IMR-90 (cell line): ENCODE data around the gene ALK. TPM values are rescaled to one million over a fixed set of nuclear protein-coding genes. Genes with fewer than 3 reads are reported as not detected.

ENCODE experiments used
- ATAC-seq: fragments of 200-7000 bp; cut with Tn5 transposase; 2 replicates; pipeline ENCODE4 v1.9.1; 2020; ENCODE audit warnings: low read depth, mild to moderate bottlenecking, moderate library complexity
- BruUV-seq: library from RNA; stranded (reverse); fragments of 400-500 nt; replicated peaks from 2 replicates; lab custom pipeline; 2021; lab: Mats Ljungman, UMichigan
- CTCF ChIA-PET: fragments of 300-600 bp; formaldehyde crosslinking; extraction: SDS; loops from one replicate; lab custom pipeline; 2021; ENCODE audit warnings: antibody characterized with exemption; lab: Yijun Ruan, JAX
- POLR2A ChIA-PET: fragments of 300-600 bp; sonication (Branson Sonifier 250); formaldehyde crosslinking; loops from one replicate; lab custom pipeline; 2022; ENCODE audit warnings: antibody characterized with exemption; ENCODE audit not compliant: unreplicated experiment; lab: Charles Lee
- DNase-seq: peaks from one replicate; pipeline ENCODE4 v3.0.0; 2013
- H2AFZ ChIP-seq: replicated peaks from 2 replicates; pipeline ENCODE3; 2013; ENCODE audit warnings: low read length, mild to moderate bottlenecking; ENCODE audit not compliant: poor library complexity
- H2AK5ac ChIP-seq: 2 replicates; pipeline ENCODE4 v1.6.1; 2013; ENCODE audit warnings: low read depth, low read length, inconsistent platforms
- H2AK9ac ChIP-seq: replicated peaks from 2 replicates; pipeline ENCODE3; 2013; ENCODE audit warnings: mild to moderate bottlenecking, low read depth, low read length, moderate library complexity; ENCODE audit not compliant: poor library complexity
- H2BK120ac ChIP-seq: 2 replicates; pipeline ENCODE4 v1.6.1; 2013; ENCODE audit warnings: low read depth, low read length, inconsistent platforms
- H2BK15ac ChIP-seq: 3 replicates; pipeline ENCODE4 v1.6.1; 2013; ENCODE audit warnings: low read depth, low read length, inconsistent platforms
- H2BK20ac ChIP-seq: 2 replicates; pipeline ENCODE4 v1.6.1; 2013; ENCODE audit warnings: low read depth, mild to moderate bottlenecking, inconsistent platforms, low read length, moderate library complexity
- H2BK5ac ChIP-seq: 2 replicates; pipeline ENCODE4 v1.6.1; 2013; ENCODE audit warnings: mild to moderate bottlenecking, low read depth, low read length, inconsistent platforms; ENCODE audit not compliant: poor library complexity, severe bottlenecking
- H3K14ac ChIP-seq: replicated peaks from 2 replicates; pipeline ENCODE4 v1.6.1; 2013; ENCODE audit warnings: low read depth, low read length, inconsistent platforms
- H3K18ac ChIP-seq: 2 replicates; pipeline ENCODE4 v1.6.1; 2013; ENCODE audit warnings: low read depth, low read length, control low read depth
- H3K23ac ChIP-seq: 2 replicates; pipeline ENCODE4 v1.6.1; 2013; ENCODE audit warnings: low read depth, low read length, inconsistent platforms
- H3K27ac ChIP-seq: 2 replicates; pipeline ENCODE4 v1.5.1; 2013; ENCODE audit warnings: mild to moderate bottlenecking, control low read depth, low read length; ENCODE audit not compliant: insufficient read depth
- H3K27me3 ChIP-seq: 2 replicates; pipeline ENCODE4 v1.6.1; 2013; ENCODE audit warnings: low read length; ENCODE audit not compliant: control insufficient read depth, insufficient read depth
- H3K36me3 ChIP-seq: 2 replicates; pipeline ENCODE4 v1.6.1; 2013; ENCODE audit warnings: low read length, mixed read lengths; ENCODE audit not compliant: control insufficient read depth, insufficient read depth
- H3K4ac ChIP-seq: 2 replicates; pipeline ENCODE4 v1.6.1; 2013; ENCODE audit warnings: low read depth, low read length, inconsistent platforms
- H3K4me1 ChIP-seq: 2 replicates; pipeline ENCODE4 v1.6.1; 2013; ENCODE audit warnings: low read length, mixed read lengths; ENCODE audit not compliant: control insufficient read depth, insufficient read depth
- H3K4me2 ChIP-seq: 2 replicates; pipeline ENCODE4 v1.6.1; 2013; ENCODE audit warnings: low read depth, mild to moderate bottlenecking, control low read depth, low read length, moderate library complexity
- H3K4me3 ChIP-seq: 2 replicates; pipeline ENCODE4 v1.5.1; 2013; ENCODE audit warnings: low read depth, mild to moderate bottlenecking, control low read depth, low read length, moderate library complexity; ENCODE audit not compliant: insufficient read depth
- H3K56ac ChIP-seq: 2 replicates; pipeline ENCODE4 v1.6.1; 2013; ENCODE audit warnings: low read length, inconsistent platforms; ENCODE audit not compliant: insufficient read depth; ENCODE audit errors: extremely low read depth
- H3K79me1 ChIP-seq, 2 experiments: 2 replicates each; pipeline ENCODE4 v1.6.1; 2013; ENCODE audit warnings: low read length in 2 of 2, inconsistent platforms in 1 of 2, low read depth in 1 of 2
- H3K9ac ChIP-seq: 2 replicates; pipeline ENCODE4 v1.6.1; 2013; ENCODE audit warnings: low read depth, low read length, control low read depth
- H3K9me1 ChIP-seq: 2 replicates; pipeline ENCODE4 v1.6.1; 2013; ENCODE audit warnings: low read length, inconsistent platforms; ENCODE audit not compliant: insufficient read depth
- H3K9me3 ChIP-seq: 2 replicates; pipeline ENCODE4 v1.6.1; 2013; ENCODE audit warnings: low read length; ENCODE audit not compliant: control insufficient read depth, insufficient read depth
- H4K20me1 ChIP-seq: 2 replicates; pipeline ENCODE4 v1.6.1; 2013; ENCODE audit warnings: low read length, inconsistent platforms; ENCODE audit not compliant: insufficient read depth
- H4K5ac ChIP-seq: 2 replicates; pipeline ENCODE4 v1.6.1; 2013; ENCODE audit warnings: mild to moderate bottlenecking, low read depth, low read length, control low read depth
- H4K8ac ChIP-seq, 2 experiments: 2 replicates each; pipeline ENCODE4 v1.6.1; 2013; ENCODE audit warnings: low read depth in 2 of 2, low read length in 2 of 2, control low read depth in 1 of 2, inconsistent platforms in 1 of 2
- H4K91ac ChIP-seq: 2 replicates; pipeline ENCODE4 v1.6.1; 2013; ENCODE audit warnings: low read depth, low read length, inconsistent platforms; ENCODE audit not compliant: insufficient read depth
- BHLHE40 ChIP-seq: fragments of 150-350 bp; IDR thresholded peaks from 2 replicates; pipeline ENCODE4 v1.6.1; 2016; ENCODE audit warnings: mild to moderate bottlenecking, low read depth, low read length
- CEBPB ChIP-seq: IDR thresholded peaks from 2 replicates; pipeline ENCODE4 v1.6.1; 2012; ENCODE audit warnings: low read depth, low read length, improper control_type of control experiment
- CHD1 ChIP-seq: IDR thresholded peaks from 2 replicates; pipeline ENCODE4 v1.6.1; 2012; ENCODE audit warnings: low read depth, low read length, improper control_type of control experiment
- FOS ChIP-seq: fragments of 150-350 bp; IDR thresholded peaks from 2 replicates; pipeline ENCODE4 v1.6.1; 2016; ENCODE audit warnings: low read depth, low read length
- NFE2L2 ChIP-seq: fragments of 150-350 bp; IDR thresholded peaks from 2 replicates; pipeline ENCODE4 v1.6.1; 2016; ENCODE audit warnings: low read depth, mild to moderate bottlenecking, low read length
- POLR2A ChIP-seq: IDR thresholded peaks from 2 replicates; pipeline ENCODE4 v1.6.1; 2012; ENCODE audit warnings: mild to moderate bottlenecking, low read depth, low read length
- RAD21 ChIP-seq: IDR thresholded peaks from 2 replicates; pipeline ENCODE4 v1.6.1; 2012; ENCODE audit warnings: low read length, improper control_type of control experiment
- RCOR1 ChIP-seq: IDR thresholded peaks from 2 replicates; pipeline ENCODE4 v1.6.1; 2012; ENCODE audit warnings: mild to moderate bottlenecking, low read length, improper control_type of control experiment; ENCODE audit not compliant: insufficient replicate concordance
- SMC3 ChIP-seq: fragments of 150-350 bp; IDR thresholded peaks from 2 replicates; pipeline ENCODE4 v1.6.1; 2016; ENCODE audit warnings: low read depth, mild to moderate bottlenecking, antibody characterized with exemption, low read length, moderate library complexity
- USF2 ChIP-seq: fragments of 150-350 bp; IDR thresholded peaks from 2 replicates; pipeline ENCODE4 v1.6.1; 2017; ENCODE audit warnings: mild to moderate bottlenecking, antibody characterized with exemption, low read length, low read depth
- WGBS, 2 experiments: methylation state at CpG; one replicate each; pipeline versions ENCODE4 v1.1.5 to v1.1.7; 2013; ENCODE audit warnings: missing lambda C conversion rate in 2 of 2; ENCODE audit not compliant: insufficient read length in 1 of 2; ENCODE audit errors: extremely low coverage in 2 of 2; 5-methylcytosine and 5-hydroxymethylcytosine counted together
- dilution Hi-C: fragments of 300-500 bp; cut with HindIII; formaldehyde crosslinking; loops from one replicate; pipeline ENCODE4 v1.14.3; 2018; ENCODE audit warnings: low sequenced_read_pairs; ENCODE audit not compliant: unreplicated experiment
- in situ Hi-C: fragments of 300-500 bp; cut with MboI; formaldehyde crosslinking; loops from 3 replicates; pipeline ENCODE4 v1.14.3; 2019; ENCODE audit warnings: low sequenced_read_pairs, inconsistent platforms, mixed read lengths
- intact Hi-C: fragments of 100-400 bp; cut with micrococcal nuclease; formaldehyde crosslinking; loops from 2 replicates; pipeline ENCODE4 v1.10.0; 2022
- polyA plus RNA-seq, 3 experiments: library from polyadenylated mRNA; depleted of rRNA; stranded (reverse); fragments of >200 nt; gene quantifications; 2 replicates each; pipeline ENCODE4 v1.2.3, GENCODE V29; 2012; ENCODE audit warnings: low replicate concordance in 1 of 3
- total RNA-seq: library from RNA; depleted of rRNA; stranded (reverse); fragments of >200 nt; gene quantifications from 2 replicates; pipeline ENCODE4 v1.2.3, GENCODE V29; 2012
- TF ChIP-seq, protein P1 (sequence below): conservative IDR thresholded peaks from 2 replicates; pipeline ENCODE4 v1.5.1; 2012; ENCODE audit warnings: mild to moderate bottlenecking, low read depth, low read length, improper control_type of control experiment

ALK gene
- total and polyA plus RNA-seq, 2 of the 4 experiments (the other 2 are of a cell fraction) = not detected

GRCh38 chr2:29691391-29691950 lies 229.9 kb downstream of the ALK start:
- TF ChIP-seq CHD1 (no peak), BHLHE40 (no peak), RCOR1 (no peak), FOS (no peak), SMC3 (no peak), NFE2L2 (no peak), USF2 (no peak), CEBPB (no peak), RAD21 (no peak), POLR2A (no peak)
- TF ChIP-seq, protein P1, sequence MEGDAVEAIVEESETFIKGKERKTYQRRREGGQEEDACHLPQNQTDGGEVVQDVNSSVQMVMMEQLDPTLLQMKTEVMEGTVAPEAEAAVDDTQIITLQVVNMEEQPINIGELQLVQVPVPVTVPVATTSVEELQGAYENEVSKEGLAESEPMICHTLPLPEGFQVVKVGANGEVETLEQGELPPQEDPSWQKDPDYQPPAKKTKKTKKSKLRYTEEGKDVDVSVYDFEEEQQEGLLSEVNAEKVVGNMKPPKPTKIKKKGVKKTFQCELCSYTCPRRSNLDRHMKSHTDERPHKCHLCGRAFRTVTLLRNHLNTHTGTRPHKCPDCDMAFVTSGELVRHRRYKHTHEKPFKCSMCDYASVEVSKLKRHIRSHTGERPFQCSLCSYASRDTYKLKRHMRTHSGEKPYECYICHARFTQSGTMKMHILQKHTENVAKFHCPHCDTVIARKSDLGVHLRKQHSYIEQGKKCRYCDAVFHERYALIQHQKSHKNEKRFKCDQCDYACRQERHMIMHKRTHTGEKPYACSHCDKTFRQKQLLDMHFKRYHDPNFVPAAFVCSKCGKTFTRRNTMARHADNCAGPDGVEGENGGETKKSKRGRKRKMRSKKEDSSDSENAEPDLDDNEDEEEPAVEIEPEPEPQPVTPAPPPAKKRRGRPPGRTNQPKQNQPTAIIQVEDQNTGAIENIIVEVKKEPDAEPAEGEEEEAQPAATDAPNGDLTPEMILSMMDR = no peak
- Histone ChIP-seq H3K9me1 (no peaks in the 10 kb centered on the region), H3K9ac (no peak overlapping the region), H3K4me3 (no peak overlapping the region), H2AFZ (no peak overlapping the region), H2BK15ac (no peak overlapping the region), H3K4me1 (no peaks in the 10 kb centered on the region), H3K9me3 (no peaks in the 10 kb centered on the region), H2BK5ac (no peak overlapping the region), H3K79me1 (no peaks in the 10 kb centered on the region), H2AK5ac (no peak overlapping the region), H3K23ac (no peak overlapping the region), H3K56ac (no peak overlapping the region), H2BK20ac (no peak overlapping the region), H3K4ac (no peak overlapping the region), H3K18ac (no peak overlapping the region), H4K20me1 (no peaks in the 10 kb centered on the region), H3K4me2 (no peak overlapping the region), H3K27me3 (peaks cover 7% of the 10 kb centered on the region), H4K5ac (no peak overlapping the region), H4K91ac (no peak overlapping the region), H2BK120ac (no peak overlapping the region), H4K8ac (no peak overlapping the region), H3K14ac (no peak overlapping the region), H3K36me3 (no peaks in the 10 kb centered on the region), H2AK9ac (no peak overlapping the region), H3K27ac (no peak overlapping the region)
- DNase-seq = no peak
- intact Hi-C loops = no loop called here
- in situ Hi-C loops = no loop called here
- POLR2A ChIA-PET = no interaction called here
- WGBS, 2 experiments = no CpG with 5 or more reads among the region's 2 CpGs
- CTCF ChIA-PET = interaction anchor here (0.7 kb wide), 1 partner anchor 385 kb away, joined by 3 read pairs; no protein-coding TSS in a partner anchor
- dilution Hi-C loops = no loop called here
- ATAC-seq = no peak
- no TSS peak for BruUV-seq
